ENCODE results near the gene C22orf23.

C22orf23 gene

GRCh38 chr22:37912171-37912570, 41.2 kb downstream of the C22orf23 start:
- no peak overlapping the region for H3K4me3 ChIP-seq (ENCODE audit: low read length)
- TF ChIP-seq ZNF274 (IDR thresholded peaks at IDR 0.05; ENCODE audit: low read depth, low read length) = no peak

GRCh38 chr22:37911697-37912096, 41.7 kb downstream of the C22orf23 start:
- no peak overlapping the region for H3K4me3 ChIP-seq (ENCODE audit: low read length)
- TF ChIP-seq ZNF274 (IDR thresholded peaks at IDR 0.05; ENCODE audit: low read depth, low read length) = no peak

GRCh38 chr22:37910890-37911672, 42.3 kb downstream of the C22orf23 start:
- TF ChIP-seq ZNF274 (IDR thresholded peaks at IDR 0.05; ENCODE audit: low read depth, low read length) = no peak
- no peak overlapping the region for H3K4me3 ChIP-seq (ENCODE audit: low read length)

- no peak for TF ChIP-seq ZNF274 (IDR thresholded peaks at IDR 0.05; ENCODE audit: low read depth, low read length)
- no peak overlapping the region for H3K4me3 ChIP-seq (ENCODE audit: low read length)
Observed at GRCh38 chr22:37909766-37910165, 43.6 kb downstream of the C22orf23 start.

GRCh38 chr22:37907036-37907954, 46.1 kb downstream of the C22orf23 start:
- H3K4me3 ChIP-seq (ENCODE audit: low read length) = peak overlapping the region; percentile 88
- no peak for TF ChIP-seq ZNF274 (IDR thresholded peaks at IDR 0.05; ENCODE audit: low read depth, low read length)

GRCh38 chr22:37906364-37907008, 46.9 kb downstream of the C22orf23 start:
- TF ChIP-seq ZNF274 (IDR thresholded peaks at IDR 0.05; ENCODE audit: low read depth, low read length) = no peak
- peak overlapping the region; percentile 88 for H3K4me3 ChIP-seq (ENCODE audit: low read length)

GRCh38 chr22:37905534-37906363, 47.7 kb downstream of the C22orf23 start, which contains the start of gene MICALL1:
Gene MICALL1, plus strand, starts transcription at chr22:37906297. Its CDS starts 126 bp downstream, at chr22:37906423.
- H3K4me3 ChIP-seq (ENCODE audit: low read length) = peak within 1 kb of the TSS; percentile 88
- TF ChIP-seq ZNF274 (IDR thresholded peaks at IDR 0.05; ENCODE audit: low read depth, low read length) = no peak

GRCh38 chr22:37904572-37905533, 48.5 kb downstream of the C22orf23 start:
- TF ChIP-seq ZNF274 (IDR thresholded peaks at IDR 0.05; ENCODE audit: low read depth, low read length) = no peak
- peak overlapping the region; percentile 88; the same call in 1 of the 2 replicates for H3K4me3 ChIP-seq (ENCODE audit: low read length)

- H3K4me3 ChIP-seq (ENCODE audit: low read length) = no peak overlapping the region
Observed at GRCh38 chr22:37898441-37899181, 54.8 kb downstream of the C22orf23 start.

GRCh38 chr22:37897807-37898206, 55.6 kb downstream of the C22orf23 start:
- H3K4me3 ChIP-seq (ENCODE audit: low read length) = no peak overlapping the region
- TF ChIP-seq ZNF274 (IDR thresholded peaks at IDR 0.05; ENCODE audit: low read depth, low read length) = no peak

More at GRCh38 chr22:37898441-37899181, 54.8 kb downstream of the C22orf23 start:
- TF ChIP-seq ZNF274 (IDR thresholded peaks at IDR 0.05; ENCODE audit: low read depth, low read length) = no peak

GRCh38 chr22:37896939-37897338, 56.5 kb downstream of the C22orf23 start:
- no peak for TF ChIP-seq ZNF274 (IDR thresholded peaks at IDR 0.05; ENCODE audit: low read depth, low read length)
- no peak overlapping the region for H3K4me3 ChIP-seq (ENCODE audit: low read length)

GRCh38 chr22:37896181-37896592, 57.2 kb downstream of the C22orf23 start:
- H3K4me3 ChIP-seq (ENCODE audit: low read length) = no peak overlapping the region
- TF ChIP-seq ZNF274 (IDR thresholded peaks at IDR 0.05; ENCODE audit: low read depth, low read length) = no peak

All from GM08714 (cell line).